ENCODE results near the gene SLC22A5.

The SLC22A5 gene

DNA sequence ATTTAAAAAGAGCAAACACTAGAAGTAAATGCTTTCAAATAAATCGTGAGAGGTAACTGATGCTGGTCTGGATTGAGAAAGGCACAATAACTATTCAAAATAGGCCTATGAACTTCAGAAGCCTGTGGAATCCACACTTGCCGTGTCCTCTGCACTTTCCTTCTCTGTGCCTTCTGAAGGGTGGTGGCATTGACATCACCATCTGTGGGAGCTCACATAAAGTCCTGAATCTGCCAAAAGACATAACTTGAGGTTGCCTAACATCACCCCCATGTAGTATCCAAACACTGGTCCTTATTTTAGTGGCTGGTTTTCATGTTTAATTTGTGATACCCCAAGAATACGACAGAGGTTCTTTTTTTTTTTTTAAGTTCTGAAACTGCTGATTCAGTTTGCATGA lies 61.2 kb downstream of the SLC22A5 start:
- H4K20me1 ChIP-seq (ENCODE audit: insufficient read depth, low read length, poor library complexity, severe bottlenecking): no peaks in the 10 kb centered on the region
- peak overlapping the region; percentile 8 for H3K4me2 ChIP-seq (ENCODE audit: low read depth, low read length, poor library complexity, severe bottlenecking)
- H3K9ac ChIP-seq (ENCODE audit: low read depth, low read length, poor library complexity, severe bottlenecking): peak overlapping the region; percentile 16
- no peaks in the 10 kb centered on the region for H3K27me3 ChIP-seq (ENCODE audit: insufficient read depth, low read length, poor library complexity, severe bottlenecking)
- peaks cover 90% of the 10 kb centered on the region for H3K79me2 ChIP-seq (ENCODE audit: insufficient read depth, low read length)
- H3K9me2 ChIP-seq (replicated peaks; ENCODE audit: low read depth, low read length): no peaks in the 10 kb centered on the region
- peaks cover 6% of the 10 kb centered on the region; the same call in 1 of the 2 replicates for H3K36me3 ChIP-seq (ENCODE audit: insufficient read depth, low read length)
- no peaks in the 10 kb centered on the region for H3K9me3 ChIP-seq (ENCODE audit: insufficient read depth, low read depth, low read length)
- H3F3A ChIP-seq (ENCODE audit: low read depth): peaks cover 3% of the 10 kb centered on the region; the same call in 1 of the 2 replicates
- H2AFZ ChIP-seq (ENCODE audit: low read length): no peak overlapping the region
- H3K4me1 ChIP-seq (ENCODE audit: insufficient read depth, low read length, poor library complexity, severe bottlenecking): peaks cover 66% of the 10 kb centered on the region
- TF ChIP-seq EZH2phosphoT487 (IDR thresholded peaks at IDR 0.05; ENCODE audit: borderline replicate concordance): no peak
- TF ChIP-seq, protein P1, sequence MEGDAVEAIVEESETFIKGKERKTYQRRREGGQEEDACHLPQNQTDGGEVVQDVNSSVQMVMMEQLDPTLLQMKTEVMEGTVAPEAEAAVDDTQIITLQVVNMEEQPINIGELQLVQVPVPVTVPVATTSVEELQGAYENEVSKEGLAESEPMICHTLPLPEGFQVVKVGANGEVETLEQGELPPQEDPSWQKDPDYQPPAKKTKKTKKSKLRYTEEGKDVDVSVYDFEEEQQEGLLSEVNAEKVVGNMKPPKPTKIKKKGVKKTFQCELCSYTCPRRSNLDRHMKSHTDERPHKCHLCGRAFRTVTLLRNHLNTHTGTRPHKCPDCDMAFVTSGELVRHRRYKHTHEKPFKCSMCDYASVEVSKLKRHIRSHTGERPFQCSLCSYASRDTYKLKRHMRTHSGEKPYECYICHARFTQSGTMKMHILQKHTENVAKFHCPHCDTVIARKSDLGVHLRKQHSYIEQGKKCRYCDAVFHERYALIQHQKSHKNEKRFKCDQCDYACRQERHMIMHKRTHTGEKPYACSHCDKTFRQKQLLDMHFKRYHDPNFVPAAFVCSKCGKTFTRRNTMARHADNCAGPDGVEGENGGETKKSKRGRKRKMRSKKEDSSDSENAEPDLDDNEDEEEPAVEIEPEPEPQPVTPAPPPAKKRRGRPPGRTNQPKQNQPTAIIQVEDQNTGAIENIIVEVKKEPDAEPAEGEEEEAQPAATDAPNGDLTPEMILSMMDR (conservative IDR thresholded peaks at IDR 0.05; ENCODE audit: low read length): no peak
- H3K4me3 ChIP-seq (ENCODE audit: low read length, poor library complexity, severe bottlenecking): no peak overlapping the region

DNA sequence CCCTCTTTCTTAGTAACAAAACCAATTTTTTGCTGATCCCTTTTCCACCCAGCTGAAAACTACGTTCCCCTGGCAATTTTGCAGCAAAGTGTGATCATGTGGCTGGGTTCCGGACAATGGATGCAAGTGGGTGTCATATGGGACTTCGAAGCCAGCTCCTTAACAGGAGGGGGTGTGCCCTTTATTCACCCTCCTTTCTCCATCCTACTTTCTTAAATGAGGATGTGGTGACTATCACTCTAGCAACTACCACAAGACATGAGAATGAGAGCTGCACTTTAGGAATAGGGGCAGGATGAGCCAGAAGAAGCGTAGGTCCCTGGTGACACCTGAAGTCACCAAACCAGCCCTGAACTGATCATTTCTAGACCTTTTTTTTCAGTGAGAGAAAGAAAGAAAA lies 62.1 kb downstream of the SLC22A5 start:
- H3K27me3 ChIP-seq (ENCODE audit: insufficient read depth, low read length, poor library complexity, severe bottlenecking): no peaks in the 10 kb centered on the region
- peaks cover 91% of the 10 kb centered on the region for H3K79me2 ChIP-seq (ENCODE audit: insufficient read depth, low read length)
- no peak overlapping the region for H3K9ac ChIP-seq (ENCODE audit: low read depth, low read length, poor library complexity, severe bottlenecking)
- no peak for TF ChIP-seq EZH2phosphoT487 (IDR thresholded peaks at IDR 0.05; ENCODE audit: borderline replicate concordance)
- TF ChIP-seq, protein P1 (conservative IDR thresholded peaks at IDR 0.05; ENCODE audit: low read length): no peak
- no peak overlapping the region for H3K4me3 ChIP-seq (ENCODE audit: low read length, poor library complexity, severe bottlenecking)
- no peak overlapping the region for H3K4me2 ChIP-seq (ENCODE audit: low read depth, low read length, poor library complexity, severe bottlenecking)
- H3F3A ChIP-seq (ENCODE audit: low read depth): peaks cover 3% of the 10 kb centered on the region; the same call in 1 of the 2 replicates
- peaks cover 63% of the 10 kb centered on the region for H3K4me1 ChIP-seq (ENCODE audit: insufficient read depth, low read length, poor library complexity, severe bottlenecking)
- H3K9me3 ChIP-seq (ENCODE audit: insufficient read depth, low read depth, low read length): no peaks in the 10 kb centered on the region
- no peaks in the 10 kb centered on the region for H3K9me2 ChIP-seq (replicated peaks; ENCODE audit: low read depth, low read length)
- H2AFZ ChIP-seq (ENCODE audit: low read length): no peak overlapping the region
- H3K36me3 ChIP-seq (ENCODE audit: insufficient read depth, low read length): peaks cover 6% of the 10 kb centered on the region; the same call in 1 of the 2 replicates
- H4K20me1 ChIP-seq (ENCODE audit: insufficient read depth, low read length, poor library complexity, severe bottlenecking): no peaks in the 10 kb centered on the region

DNA sequence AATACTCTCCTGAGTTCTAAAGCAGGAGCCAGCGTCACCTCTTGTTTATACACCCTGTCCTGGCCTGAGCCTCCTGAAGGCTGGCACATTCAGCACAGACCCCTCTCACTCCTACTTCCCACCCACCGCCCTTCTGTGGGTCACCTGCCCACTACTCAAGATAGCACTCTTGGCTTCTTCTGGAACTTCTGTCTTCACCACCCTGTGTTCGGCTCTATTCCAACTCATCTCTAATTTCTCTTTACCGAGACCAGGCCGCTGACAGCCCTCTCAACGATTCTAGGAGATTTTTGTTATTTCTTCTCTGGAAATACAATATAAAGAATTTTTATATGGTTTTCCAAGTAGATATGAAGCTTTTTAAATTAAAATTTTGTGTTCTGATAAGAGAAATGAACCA lies 63.6 kb downstream of the SLC22A5 start:
- no peaks in the 10 kb centered on the region for H3K9me2 ChIP-seq (replicated peaks; ENCODE audit: low read depth, low read length)
- no peaks in the 10 kb centered on the region for H3F3A ChIP-seq (ENCODE audit: low read depth)
- no peak for TF ChIP-seq EZH2phosphoT487 (IDR thresholded peaks at IDR 0.05; ENCODE audit: borderline replicate concordance)
- TF ChIP-seq, protein P1 (conservative IDR thresholded peaks at IDR 0.05; ENCODE audit: low read length): no peak
- peaks cover 6% of the 10 kb centered on the region; the same call in 1 of the 2 replicates for H3K36me3 ChIP-seq (ENCODE audit: insufficient read depth, low read length)
- H2AFZ ChIP-seq (ENCODE audit: low read length): no peak overlapping the region
- no peak overlapping the region for H3K4me3 ChIP-seq (ENCODE audit: low read length, poor library complexity, severe bottlenecking)
- no peaks in the 10 kb centered on the region for H3K27me3 ChIP-seq (ENCODE audit: insufficient read depth, low read length, poor library complexity, severe bottlenecking)
- peaks cover 61% of the 10 kb centered on the region for H3K4me1 ChIP-seq (ENCODE audit: insufficient read depth, low read length, poor library complexity, severe bottlenecking)
- no peak overlapping the region for H3K9ac ChIP-seq (ENCODE audit: low read depth, low read length, poor library complexity, severe bottlenecking)
- peaks cover 90% of the 10 kb centered on the region for H3K79me2 ChIP-seq (ENCODE audit: insufficient read depth, low read length)
- H4K20me1 ChIP-seq (ENCODE audit: insufficient read depth, low read length, poor library complexity, severe bottlenecking): no peaks in the 10 kb centered on the region
- H3K9me3 ChIP-seq (ENCODE audit: insufficient read depth, low read depth, low read length): no peaks in the 10 kb centered on the region
- no peak overlapping the region for H3K4me2 ChIP-seq (ENCODE audit: low read depth, low read length, poor library complexity, severe bottlenecking)
